Ramos (cell line): ENCODE measurements around the gene GEMIN2.
"Not testable (repeated sequence)": the region's sequence is repeated elsewhere in the genome, so short reads cannot be mapped to it uniquely, and the experiment has no call there.

Experiments used
- in situ Hi-C: fragments of 300-500 bp; cut with MboI; formaldehyde crosslinking; loops from one replicate; pipeline ENCODE4 v1.14.3; 2022; ENCODE audit warnings: low sequenced_read_pairs; ENCODE audit not compliant: unreplicated experiment

Gene GEMIN2

GRCh38 chr14:39114073-39114838, at the start of gene GEMIN2:
GEMIN2 (plus strand) TSS chr14:39114323; CDS start chr14:39114339, 16 bp downstream.
- in situ Hi-C loops: loop anchor here (25.0 kb wide), 1 partner anchor 323 kb away; the partner anchor contains the start of gene FBXO33

GRCh38 chr14:39069169-39069805, 44.8 kb upstream of the GEMIN2 start:
- in situ Hi-C loops: not testable (repeated sequence)

- in situ Hi-C loops: no loop called here
These were observed 44.2 kb upstream of the GEMIN2 start for GRCh38 chr14:39069923-39070322.

GRCh38 chr14:39071096-39071495, 43.0 kb upstream of the GEMIN2 start:
- in situ Hi-C loops: no loop called here

GRCh38 chr14:39080886-39081285, 33.2 kb upstream of the GEMIN2 start:
- in situ Hi-C loops: no loop called here

- in situ Hi-C loops: no loop called here
These were observed 31.0 kb upstream of the GEMIN2 start for GRCh38 chr14:39083127-39083526.

- in situ Hi-C loops: no loop called here
These were observed 28.2 kb upstream of the GEMIN2 start for GRCh38 chr14:39085933-39086332.

- in situ Hi-C loops: no loop called here
These were observed 26.6 kb upstream of the GEMIN2 start for GRCh38 chr14:39087493-39087892.

- in situ Hi-C loops: no loop called here
These were observed 23.5 kb upstream of the GEMIN2 start for GRCh38 chr14:39090548-39091111.

- in situ Hi-C loops: no loop called here
These were observed 22.4 kb upstream of the GEMIN2 start for GRCh38 chr14:39091716-39092115.

- in situ Hi-C loops: no loop called here
These were observed 19.6 kb upstream of the GEMIN2 start for GRCh38 chr14:39094515-39094914.

GRCh38 chr14:39097159-39097558, 17.0 kb upstream of the GEMIN2 start:
- in situ Hi-C loops: no loop called here

- in situ Hi-C loops: not testable (repeated sequence)
These were observed 14.9 kb upstream of the GEMIN2 start for GRCh38 chr14:39099215-39099614.

- in situ Hi-C loops: loop anchor here (25.0 kb wide), 1 partner anchor 338 kb away; the partner anchor contains the start of gene FBXO33
These were observed 14.4 kb upstream of the GEMIN2 start for GRCh38 chr14:39099748-39100147.

GRCh38 chr14:39102265-39102968, 11.7 kb upstream of the GEMIN2 start:
- in situ Hi-C loops: loop anchor here (25.0 kb wide), 1 partner anchor 335 kb away; the partner anchor contains the start of gene FBXO33

GRCh38 chr14:39102969-39103957, 10.9 kb upstream of the GEMIN2 start, which contains the start of gene SEC23A:
SEC23A (minus strand) TSS chr14:39103235; CDS start chr14:39096118, 7,117 bp downstream.
- in situ Hi-C loops: loop anchor here (25.0 kb wide), 1 partner anchor 334 kb away; the partner anchor contains the start of gene FBXO33

GRCh38 chr14:39104078-39104801, 9.9 kb upstream of the GEMIN2 start:
- in situ Hi-C loops: loop anchor here (25.0 kb wide), 1 partner anchor 333 kb away; the partner anchor contains the start of gene FBXO33

GRCh38 chr14:39107591-39107996, 6.5 kb upstream of the GEMIN2 start:
- in situ Hi-C loops: loop anchor here (25.0 kb wide), 1 partner anchor 330 kb away; the partner anchor contains the start of gene FBXO33
